DOHH2 (cell line): ENCODE measurements around the gene WDR27.
"Not testable (repeated sequence)": the region's sequence is repeated elsewhere in the genome, so short reads cannot be mapped to it uniquely, and the experiment has no call there.

Experiments
- H3F3A ChIP-seq: fragments of 200-600 bp; sonication (generic), shearing (Covaris generic); 2 replicates; pipeline ENCODE4 v1.6.0; 2016; ENCODE audit warnings: antibody characterized with exemption, mild to moderate bottlenecking; ENCODE audit not compliant: control insufficient read depth, insufficient read depth
- H3K27ac ChIP-seq: fragments of 200-600 bp; sonication (generic); 2 replicates; pipeline ENCODE4 v1.5.1; 2014; ENCODE audit warnings: low read depth, mild to moderate bottlenecking, low read length, moderate library complexity
- H3K27me3 ChIP-seq: fragments of 200-600 bp; sonication (generic); 2 replicates; pipeline ENCODE4 v1.6.1; 2014; ENCODE audit warnings: mild to moderate bottlenecking, low read length, mixed read lengths; ENCODE audit not compliant: control insufficient read depth
- H3K36me3 ChIP-seq: fragments of 200-600 bp; sonication (generic); 2 replicates; pipeline ENCODE4 v1.6.1; 2014; ENCODE audit warnings: mild to moderate bottlenecking, low read length, moderate library complexity, mixed read lengths; ENCODE audit not compliant: control insufficient read depth
- H3K4me1 ChIP-seq: fragments of 200-600 bp; sonication (generic); 2 replicates; pipeline ENCODE4 v1.6.1; 2014; ENCODE audit warnings: mild to moderate bottlenecking, low read length, mixed read lengths; ENCODE audit not compliant: control insufficient read depth
- H3K4me2 ChIP-seq: fragments of 200-600 bp; sonication (generic); 2 replicates; pipeline ENCODE4 v1.6.0; 2014; ENCODE audit warnings: mild to moderate bottlenecking, low read length, moderate library complexity
- H3K4me3 ChIP-seq: fragments of 200-600 bp; sonication (generic); 2 replicates; pipeline ENCODE4 v1.5.1; 2014; ENCODE audit warnings: mild to moderate bottlenecking, low read length, mixed read lengths
- H3K79me2 ChIP-seq: fragments of 200-600 bp; sonication (generic); 2 replicates; pipeline ENCODE4 v1.6.1; 2014; ENCODE audit warnings: mild to moderate bottlenecking, low read length, mixed read lengths; ENCODE audit not compliant: control insufficient read depth
- H3K9me2 ChIP-seq: fragments of 200-600 bp; sonication (generic); replicated peaks from 2 replicates; pipeline ENCODE4 v1.6.1; 2014; ENCODE audit warnings: mild to moderate bottlenecking, low read length, mixed read lengths; ENCODE audit not compliant: control insufficient read depth
- H3K9me3 ChIP-seq: fragments of 200-600 bp; sonication (generic); 2 replicates; pipeline ENCODE4 v1.6.1; 2014; ENCODE audit warnings: antibody characterized with exemption, low read length, mixed read lengths; ENCODE audit not compliant: control insufficient read depth, insufficient read depth
- H4K20me1 ChIP-seq: fragments of 200-600 bp; sonication (generic); 2 replicates; pipeline ENCODE4 v1.6.0; 2014; ENCODE audit warnings: low read depth, mild to moderate bottlenecking, antibody characterized with exemption, low read length, moderate library complexity; ENCODE audit not compliant: control insufficient read depth, insufficient read depth
- EZH2phosphoT487 ChIP-seq: fragments of 200-600 bp; sonication (generic); IDR thresholded peaks from 2 replicates; pipeline ENCODE4 v1.6.1; 2017; ENCODE audit warnings: borderline replicate concordance, mild to moderate bottlenecking, antibody characterized with exemption, low read length, moderate library complexity, mixed read lengths
- TF ChIP-seq, protein P1 (sequence below): fragments of 200-600 bp; sonication (generic); IDR thresholded peaks from one replicate; pipeline ENCODE4 v1.5.1; 2014; ENCODE audit warnings: antibody characterized with exemption, mild to moderate bottlenecking, low read depth, low read length; ENCODE audit not compliant: poor library complexity, severe bottlenecking

The WDR27 gene

DNA sequence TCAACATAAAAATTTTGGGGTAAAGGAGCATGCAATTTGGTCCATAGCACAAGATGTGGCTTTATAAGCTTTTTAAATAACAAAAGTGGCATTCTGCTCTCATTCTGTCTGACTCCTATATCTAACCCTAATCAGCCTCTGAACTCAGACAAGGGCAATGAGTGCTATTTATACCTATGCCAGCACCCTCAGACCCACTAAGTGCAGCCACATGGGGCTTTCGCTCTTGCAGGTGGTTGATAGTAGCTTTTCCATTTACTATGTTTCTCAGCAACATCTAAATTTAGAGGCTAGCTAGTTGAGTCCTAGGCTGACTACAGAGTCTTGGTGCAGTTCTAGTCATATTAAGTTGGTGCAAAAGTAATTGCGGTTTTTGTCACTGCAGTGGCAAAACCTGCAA lies 231.0 kb downstream of the WDR27 start:
- Histone ChIP-seq H3K4me3 (no peak overlapping the region), H3F3A (no peaks in the 10 kb centered on the region), H3K36me3 (no peaks in the 10 kb centered on the region), H3K9me2 (no peaks in the 10 kb centered on the region), H3K4me1 (no peaks in the 10 kb centered on the region), H3K27ac (no peak overlapping the region), H3K27me3 (no peaks in the 10 kb centered on the region), H4K20me1 (no peaks in the 10 kb centered on the region), H3K4me2 (no peak overlapping the region), H3K79me2 (no peaks in the 10 kb centered on the region), H3K9me3 (peaks cover 4% of the 10 kb centered on the region; the same call in 1 of the 2 replicates)
- TF ChIP-seq, protein P1, sequence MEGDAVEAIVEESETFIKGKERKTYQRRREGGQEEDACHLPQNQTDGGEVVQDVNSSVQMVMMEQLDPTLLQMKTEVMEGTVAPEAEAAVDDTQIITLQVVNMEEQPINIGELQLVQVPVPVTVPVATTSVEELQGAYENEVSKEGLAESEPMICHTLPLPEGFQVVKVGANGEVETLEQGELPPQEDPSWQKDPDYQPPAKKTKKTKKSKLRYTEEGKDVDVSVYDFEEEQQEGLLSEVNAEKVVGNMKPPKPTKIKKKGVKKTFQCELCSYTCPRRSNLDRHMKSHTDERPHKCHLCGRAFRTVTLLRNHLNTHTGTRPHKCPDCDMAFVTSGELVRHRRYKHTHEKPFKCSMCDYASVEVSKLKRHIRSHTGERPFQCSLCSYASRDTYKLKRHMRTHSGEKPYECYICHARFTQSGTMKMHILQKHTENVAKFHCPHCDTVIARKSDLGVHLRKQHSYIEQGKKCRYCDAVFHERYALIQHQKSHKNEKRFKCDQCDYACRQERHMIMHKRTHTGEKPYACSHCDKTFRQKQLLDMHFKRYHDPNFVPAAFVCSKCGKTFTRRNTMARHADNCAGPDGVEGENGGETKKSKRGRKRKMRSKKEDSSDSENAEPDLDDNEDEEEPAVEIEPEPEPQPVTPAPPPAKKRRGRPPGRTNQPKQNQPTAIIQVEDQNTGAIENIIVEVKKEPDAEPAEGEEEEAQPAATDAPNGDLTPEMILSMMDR = no peak
- no peak for TF ChIP-seq EZH2phosphoT487

DNA sequence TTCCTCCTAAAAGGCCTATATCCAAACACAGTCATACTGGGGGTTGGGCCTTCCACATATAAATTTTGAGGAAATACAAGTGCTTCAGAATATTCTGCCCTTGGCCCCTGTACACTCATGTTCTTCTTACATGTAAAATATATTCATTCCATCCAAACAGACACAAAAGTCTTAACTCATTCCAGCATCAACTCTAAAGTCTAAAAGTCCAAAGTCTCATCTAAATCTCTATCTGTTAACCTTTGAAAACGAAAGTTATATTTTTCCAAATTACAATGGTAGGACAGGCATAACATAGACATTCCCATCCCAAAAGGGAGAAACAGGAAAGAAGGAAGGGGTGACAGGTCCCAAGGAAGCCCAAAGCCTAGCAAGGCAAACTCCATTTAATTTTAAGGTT lies 232.8 kb downstream of the WDR27 start:
- no peaks in the 10 kb centered on the region for H3K27me3 ChIP-seq
- no peak overlapping the region for H3K4me3 ChIP-seq
- no peak overlapping the region for H3K27ac ChIP-seq
- no peaks in the 10 kb centered on the region for H3K4me1 ChIP-seq
- no peaks in the 10 kb centered on the region for H3F3A ChIP-seq
- no peak overlapping the region for H3K4me2 ChIP-seq
- H3K9me3 ChIP-seq = peaks cover 4% of the 10 kb centered on the region; the same call in 1 of the 2 replicates
- H3K9me2 ChIP-seq = no peaks in the 10 kb centered on the region
- H3K79me2 ChIP-seq = no peaks in the 10 kb centered on the region
- H4K20me1 ChIP-seq = no peaks in the 10 kb centered on the region
- no peak for TF ChIP-seq EZH2phosphoT487
- TF ChIP-seq, protein P1 = no peak
- H3K36me3 ChIP-seq = no peaks in the 10 kb centered on the region

DNA sequence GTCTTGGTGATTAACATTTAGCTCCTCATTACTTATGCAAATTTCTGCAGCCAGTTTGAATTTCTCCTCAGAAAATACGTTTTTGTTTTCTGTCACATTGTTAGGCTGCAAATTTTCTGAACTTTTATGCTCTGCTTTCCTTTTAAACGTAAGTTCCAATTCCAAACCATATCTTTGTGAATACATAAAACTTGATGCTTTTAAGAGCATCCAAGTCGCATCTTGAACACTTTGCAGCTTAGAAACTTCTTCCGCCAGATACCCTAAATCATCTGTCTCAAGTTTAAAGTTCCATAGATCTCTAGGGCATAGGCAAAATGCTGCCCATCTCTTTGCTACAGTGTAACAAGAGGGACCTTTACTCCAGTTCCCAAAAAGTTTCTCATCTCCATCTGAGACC lies 234.1 kb downstream of the WDR27 start:
- not testable (repeated sequence) for H3K4me3 ChIP-seq, H3K36me3 ChIP-seq, H3K9me3 ChIP-seq, H3K4me2 ChIP-seq, H3K27me3 ChIP-seq, H3K4me1 ChIP-seq, H3K27ac ChIP-seq, H3K79me2 ChIP-seq, H4K20me1 ChIP-seq, H3F3A ChIP-seq, H3K9me2 ChIP-seq

DNA sequence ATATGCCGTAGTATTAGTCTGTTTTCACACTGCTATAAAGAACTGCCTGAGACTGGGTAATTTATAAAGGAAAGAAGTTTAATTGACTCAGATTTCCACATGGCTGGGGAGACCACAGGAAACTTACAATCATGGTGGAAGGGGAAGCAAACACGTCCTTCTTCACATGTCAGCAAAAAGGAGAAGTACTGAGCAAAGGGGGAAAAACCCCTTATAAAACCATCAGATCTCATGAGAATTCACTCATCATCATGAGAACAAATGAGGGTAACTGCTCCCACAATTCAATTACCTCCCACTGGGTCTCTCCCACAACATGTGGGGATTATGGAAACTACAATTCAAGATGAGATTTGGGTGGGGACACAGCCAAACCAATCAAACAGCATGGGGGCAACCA lies 235.6 kb downstream of the WDR27 start:
- not testable (repeated sequence) for H3K9me2 ChIP-seq, H3K36me3 ChIP-seq, H3F3A ChIP-seq, H3K27ac ChIP-seq, H4K20me1 ChIP-seq, H3K79me2 ChIP-seq, H3K4me3 ChIP-seq, H3K4me2 ChIP-seq, H3K4me1 ChIP-seq, H3K9me3 ChIP-seq, H3K27me3 ChIP-seq
